ENCODE measurements around the gene ASTN2. TPM values are rescaled to one million over a fixed set of nuclear protein-coding genes. Genes with fewer than 3 reads are reported as not detected.

ASTN2 gene
- total and polyA plus RNA-seq, 2 donors (not counting 3 experiments of a cell fraction or from before 2014, with no cell fraction given): 1.0 to 1.9 TPM

- H3K9me1 ChIP-seq (replicated peaks; ENCODE audit: control insufficient read depth, extremely low read depth, insufficient read depth, low read length): peaks cover 4% of the 10 kb centered on the region
- intact Hi-C loops (cut with micrococcal nuclease): no loop called here
- dilution Hi-C loops (cut with MboI; ENCODE audit: extremely low pct_ligation_motif_present, low sequenced_read_pairs): no loop called here
- H3K27me3 ChIP-seq (ENCODE audit: control insufficient read depth in 2 of 2, insufficient read depth in 2 of 2, low read length in 2 of 2): no peaks in the 10 kb centered on the region
- H4K20me1 ChIP-seq (replicated peaks; ENCODE audit: control insufficient read depth, extremely low read depth, insufficient read depth, low read length): peaks cover 2% of the 10 kb centered on the region
- TF ChIP-seq POLR2AphosphoS5 (IDR thresholded peaks at IDR 0.05; ENCODE audit: insufficient read depth, low read depth, low read length): no peak
- TF ChIP-seq JUN (IDR thresholded peaks at IDR 0.05; ENCODE audit: borderline replicate concordance, insufficient read depth, insufficient read length, low read depth): no peak
- no peak for TF ChIP-seq MAX (IDR thresholded peaks at IDR 0.05; ENCODE audit: insufficient read depth, insufficient read length)
- TF ChIP-seq EZH2 (IDR thresholded peaks at IDR 0.05; ENCODE audit: borderline replicate concordance, low read depth, low read length, severe bottlenecking): no peak
- no peak for TF ChIP-seq FOS (IDR thresholded peaks at IDR 0.05; ENCODE audit: borderline replicate concordance, insufficient read depth, low read length)
- TF ChIP-seq GATA2 (IDR thresholded peaks at IDR 0.05; ENCODE audit: insufficient read depth, insufficient read length, low read depth, low read length): no peak
- no peak for TF ChIP-seq CTCF (IDR thresholded peaks at IDR 0.05; ENCODE audit: extremely low read depth in 1 of 2, insufficient read depth in 1 of 2, low read depth in 1 of 2, low read length in 2 of 2)
- TF ChIP-seq MYC (IDR thresholded peaks at IDR 0.05; ENCODE audit: low read depth, low read length): no peak
- no peak for TF ChIP-seq POLR2A (IDR thresholded peaks at IDR 0.05; ENCODE audit: low read depth, low read length)
- no peak overlapping the region for H3K4me2 ChIP-seq (ENCODE audit: insufficient read depth, low read length)
- H3K9me3 ChIP-seq (replicated peaks; ENCODE audit: control insufficient read depth, insufficient read depth, low read length): no peaks in the 10 kb centered on the region
- CTCF ChIA-PET: interaction anchor here (2.0 kb wide), 1 partner anchor 16 kb away, joined by 5 read pairs; no protein-coding TSS in a partner anchor
- POLR2A ChIA-PET: no interaction called here
- H3K27ac ChIP-seq (ENCODE audit: insufficient read depth, low read depth, low read length): no peak overlapping the region
- FAIRE-seq (no peak), DNase-seq (ENCODE audit: low read depth, low spot score) (no peak)
- H3K9ac ChIP-seq (replicated peaks; ENCODE audit: extremely low read depth, insufficient read depth, low read length): no peak overlapping the region
- no peak overlapping the region for H2AFZ ChIP-seq (ENCODE audit: low read depth, low read length)
- H3K4me1 ChIP-seq (ENCODE audit: control insufficient read depth, extremely low read depth, insufficient read depth, low read length): peaks cover 8% of the 10 kb centered on the region
- no peak overlapping the region for H3K4me3 ChIP-seq (replicated peaks in 1 of 3; ENCODE audit: insufficient read depth in 1 of 3, low read depth in 1 of 3, low read length in 3 of 3)
- H3K36me3 ChIP-seq (ENCODE audit: control insufficient read depth in 2 of 2, extremely low read depth in 1 of 2, insufficient read depth in 2 of 2, low read length in 2 of 2): peaks cover 0 to 1% of the 10 kb centered on the region in 2 experiments
- peaks cover 62% of the 10 kb centered on the region for H3K79me2 ChIP-seq (ENCODE audit: control insufficient read depth, insufficient read depth, low read length)
- BruUV-seq (replicated peaks): no TSS peak
Measured at GRCh38 chr9:116692616-116693015, 722.2 kb downstream of the ASTN2 start.

All from endothelial cell of umbilical vein (primary cell).